Adrenal gland (tissue), 5 donors: ENCODE data around the gene EPHB1.

ENCODE experiments used
- CTCF ChIP-seq, 6 experiments: fragments of 450-650 bp in 4 of 6; fragments of 200-600 bp in 2 of 6; sonication (generic) in 1 of 6; IDR thresholded peaks; 1 replicate in 5 of 6; 2 replicates in 1 of 6; pipeline versions ENCODE4 v1.5.1 to v1.8.0; 2016 to 2021; ENCODE audit warnings: antibody characterized with exemption in 6 of 6, mild to moderate bottlenecking in 2 of 6, moderate library complexity in 1 of 6
- POLR2A ChIP-seq, 2 donors: fragments of 450-650 bp; IDR thresholded peaks; one replicate each; pipeline ENCODE4 v1.6.1; 2017; ENCODE audit warnings: antibody characterized with exemption in 2 of 2, mild to moderate bottlenecking in 2 of 2, moderate library complexity in 1 of 2
- donor health status: DM: no; HTN: no; CAD: no.

GRCh38 chr3:135106445-135106844 lies 311.4 kb downstream of the EPHB1 start:
- no peak for TF ChIP-seq CTCF (IDR thresholded peaks at IDR 0.05)
- no peak for TF ChIP-seq POLR2A (IDR thresholded peaks at IDR 0.05)
